Measurements from ENCODE around the gene MAD1L1.

DNA sequence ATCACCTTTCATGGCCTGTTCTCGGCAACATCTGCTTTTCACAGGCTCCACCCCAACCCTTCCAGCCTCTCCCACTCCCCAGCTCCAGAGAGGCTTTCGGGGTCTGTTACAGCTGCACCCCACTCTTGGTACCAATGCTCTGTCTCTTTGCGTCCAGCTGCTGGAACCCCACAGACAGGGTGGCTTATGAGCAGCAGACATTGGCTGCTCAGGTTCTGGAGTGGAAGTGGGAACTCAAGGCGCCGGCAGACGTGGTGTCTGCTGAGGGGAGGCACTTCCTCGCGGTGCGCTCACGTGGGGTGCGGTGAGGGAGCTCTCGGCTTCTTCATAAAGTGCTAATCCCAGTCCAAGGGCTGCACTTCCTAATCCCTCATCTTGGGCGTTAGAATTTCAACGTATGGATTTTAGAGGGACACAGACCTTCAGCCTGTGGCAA is 377.0 kb downstream of the MAD1L1 start:
- TF ChIP-seq, protein P1, sequence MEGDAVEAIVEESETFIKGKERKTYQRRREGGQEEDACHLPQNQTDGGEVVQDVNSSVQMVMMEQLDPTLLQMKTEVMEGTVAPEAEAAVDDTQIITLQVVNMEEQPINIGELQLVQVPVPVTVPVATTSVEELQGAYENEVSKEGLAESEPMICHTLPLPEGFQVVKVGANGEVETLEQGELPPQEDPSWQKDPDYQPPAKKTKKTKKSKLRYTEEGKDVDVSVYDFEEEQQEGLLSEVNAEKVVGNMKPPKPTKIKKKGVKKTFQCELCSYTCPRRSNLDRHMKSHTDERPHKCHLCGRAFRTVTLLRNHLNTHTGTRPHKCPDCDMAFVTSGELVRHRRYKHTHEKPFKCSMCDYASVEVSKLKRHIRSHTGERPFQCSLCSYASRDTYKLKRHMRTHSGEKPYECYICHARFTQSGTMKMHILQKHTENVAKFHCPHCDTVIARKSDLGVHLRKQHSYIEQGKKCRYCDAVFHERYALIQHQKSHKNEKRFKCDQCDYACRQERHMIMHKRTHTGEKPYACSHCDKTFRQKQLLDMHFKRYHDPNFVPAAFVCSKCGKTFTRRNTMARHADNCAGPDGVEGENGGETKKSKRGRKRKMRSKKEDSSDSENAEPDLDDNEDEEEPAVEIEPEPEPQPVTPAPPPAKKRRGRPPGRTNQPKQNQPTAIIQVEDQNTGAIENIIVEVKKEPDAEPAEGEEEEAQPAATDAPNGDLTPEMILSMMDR (conservative IDR thresholded peaks at IDR 0.05), result no peak
- no peak for TF ChIP-seq EZH2 (IDR thresholded peaks at IDR 0.05; ENCODE audit: low read depth)

Data from PC-9 (cell line).